Measurements from ENCODE around the gene RBM19. TPM values are rescaled to one million over a fixed set of nuclear protein-coding genes. Genes with fewer than 3 reads are reported as not detected.

RBM19 gene
- total RNA-seq, 1 experiment from 2014 or later = 61.7 TPM

- Histone ChIP-seq H3K27ac (ENCODE audit: low read length) (no peak overlapping the region), H3K79me2 (ENCODE audit: low read length) (no peaks in the 10 kb centered on the region), H3K9me2 (replicated peaks; ENCODE audit: low read length) (no peaks in the 10 kb centered on the region), H3F3A (ENCODE audit: low read length, unreplicated experiment) (no peaks in the 10 kb centered on the region), H3K27me3 (ENCODE audit: low read length) (no peaks in the 10 kb centered on the region), H3K4me2 (ENCODE audit: low read length) (no peak overlapping the region), H2AFZ (ENCODE audit: low read length) (no peak overlapping the region), H3K4me1 (ENCODE audit: insufficient read depth, low read length) (no peaks in the 10 kb centered on the region), H3K9me3 (ENCODE audit: low read length) (no peaks in the 10 kb centered on the region), H3K36me3 (ENCODE audit: low read depth, low read length) (peaks cover 11% of the 10 kb centered on the region), H3K9ac (ENCODE audit: low read length) (no peak overlapping the region), H3K4me3 (ENCODE audit: low read length) (no peak overlapping the region), H4K20me1 (ENCODE audit: low read length) (no peaks in the 10 kb centered on the region)
- DNase-seq (no peak), ATAC-seq (no peak)
- ChIA-PET POLR2A (ENCODE audit: unreplicated experiment) (no interaction called here), CTCF (no interaction called here)
- intact Hi-C loops (cut with micrococcal nuclease) = no loop called here
- TF ChIP-seq EZH2phosphoT487 (IDR thresholded peaks at IDR 0.05; ENCODE audit: borderline replicate concordance, low read length) = no peak
- no TSS peak for BruUV-seq (replicated peaks)
These were observed 110.1 kb downstream of the RBM19 start for GRCh38 chr12:113855998-113856397.

- intact Hi-C loops (cut with micrococcal nuclease) = no loop called here
- Histone ChIP-seq H4K20me1 (ENCODE audit: low read length) (no peaks in the 10 kb centered on the region), H3K79me2 (ENCODE audit: low read length) (no peaks in the 10 kb centered on the region), H3K4me1 (ENCODE audit: insufficient read depth, low read length) (no peaks in the 10 kb centered on the region), H2AFZ (ENCODE audit: low read length) (no peak overlapping the region), H3K27ac (ENCODE audit: low read length) (no peak overlapping the region), H3F3A (ENCODE audit: low read length, unreplicated experiment) (no peaks in the 10 kb centered on the region), H3K9me2 (replicated peaks; ENCODE audit: low read length) (no peaks in the 10 kb centered on the region), H3K27me3 (ENCODE audit: low read length) (no peaks in the 10 kb centered on the region), H3K9ac (ENCODE audit: low read length) (no peak overlapping the region), H3K4me3 (ENCODE audit: low read length) (no peak overlapping the region), H3K4me2 (ENCODE audit: low read length) (no peak overlapping the region), H3K36me3 (ENCODE audit: low read depth, low read length) (peaks cover 11% of the 10 kb centered on the region), H3K9me3 (ENCODE audit: low read length) (no peaks in the 10 kb centered on the region)
- ChIA-PET POLR2A (ENCODE audit: unreplicated experiment) (no interaction called here), CTCF (no interaction called here)
- no TSS peak for BruUV-seq (replicated peaks)
- DNase-seq = no peak
- TF ChIP-seq EZH2phosphoT487 (IDR thresholded peaks at IDR 0.05; ENCODE audit: borderline replicate concordance, low read length) = no peak
- TF ChIP-seq EZH2 (IDR thresholded peaks at IDR 0.05; ENCODE audit: low read length, unreplicated experiment) = no peak
- no peak for TF ChIP-seq CTCF (conservative IDR thresholded peaks at IDR 0.05; ENCODE audit: low read depth, low read length)
- no peak for ATAC-seq
These were observed 111.6 kb downstream of the RBM19 start for GRCh38 chr12:113854385-113855142.

GRCh38 chr12:113853491-113853890 is 112.6 kb downstream of the RBM19 start:
- H3K9ac ChIP-seq (ENCODE audit: low read length) = no peak overlapping the region
- H3K79me2 ChIP-seq (ENCODE audit: low read length) = no peaks in the 10 kb centered on the region
- no peak overlapping the region for H2AFZ ChIP-seq (ENCODE audit: low read length)
- no peaks in the 10 kb centered on the region for H4K20me1 ChIP-seq (ENCODE audit: low read length)
- ChIA-PET POLR2A (ENCODE audit: unreplicated experiment) (no interaction called here), CTCF (no interaction called here)
- no peaks in the 10 kb centered on the region for H3K9me3 ChIP-seq (ENCODE audit: low read length)
- no peaks in the 10 kb centered on the region for H3K27me3 ChIP-seq (ENCODE audit: low read length)
- no peak overlapping the region for H3K4me3 ChIP-seq (ENCODE audit: low read length)
- no peaks in the 10 kb centered on the region for H3K9me2 ChIP-seq (replicated peaks; ENCODE audit: low read length)
- TF ChIP-seq EZH2 (IDR thresholded peaks at IDR 0.05; ENCODE audit: low read length, unreplicated experiment) (no peak), EZH2phosphoT487 (IDR thresholded peaks at IDR 0.05; ENCODE audit: borderline replicate concordance, low read length) (no peak), CTCF (conservative IDR thresholded peaks at IDR 0.05; ENCODE audit: low read depth, low read length) (no peak)
- H3K27ac ChIP-seq (ENCODE audit: low read length) = no peak overlapping the region
- no peaks in the 10 kb centered on the region for H3F3A ChIP-seq (ENCODE audit: low read length, unreplicated experiment)
- BruUV-seq (replicated peaks) = no TSS peak
- no peak for DNase-seq
- peaks cover 11% of the 10 kb centered on the region for H3K36me3 ChIP-seq (ENCODE audit: low read depth, low read length)
- ATAC-seq = no peak
- no peak overlapping the region for H3K4me2 ChIP-seq (ENCODE audit: low read length)
- intact Hi-C loops (cut with micrococcal nuclease) = no loop called here
- H3K4me1 ChIP-seq (ENCODE audit: insufficient read depth, low read length) = no peaks in the 10 kb centered on the region

Measured in PC-3 (cell line).